Adipocyte (in vitro differentiated cells): Measurements from ENCODE around the gene TMEFF1.

ENCODE experiments used
- DNase-seq: peaks from one replicate; pipeline ENCODE4 v3.0.0-alpha.2; 2015; ENCODE audit warnings: low read depth
- H3K27me3 ChIP-seq: replicated peaks from 2 replicates; pipeline ENCODE4 v1.7.0; 2013; ENCODE audit warnings: mild to moderate bottlenecking, low read length, moderate library complexity; ENCODE audit not compliant: control insufficient read depth, insufficient read depth
- H3K36me3 ChIP-seq: 2 replicates; pipeline ENCODE4 v1.7.0; 2013; ENCODE audit warnings: low read length, mild to moderate bottlenecking, moderate library complexity; ENCODE audit not compliant: control insufficient read depth, insufficient read depth, severe bottlenecking
- H3K4me1 ChIP-seq: 2 replicates; pipeline ENCODE4 v1.7.0; 2013; ENCODE audit warnings: mild to moderate bottlenecking, low read length, moderate library complexity; ENCODE audit not compliant: control insufficient read depth, insufficient read depth
- H3K4me3 ChIP-seq: 2 replicates; pipeline ENCODE4 v1.7.0; 2013; ENCODE audit warnings: mild to moderate bottlenecking, low read length, moderate library complexity
- H3K9ac ChIP-seq: 2 replicates; pipeline ENCODE4 v1.7.0; 2013; ENCODE audit warnings: mild to moderate bottlenecking, low read length, moderate library complexity
- H3K9me3 ChIP-seq: 2 replicates; pipeline ENCODE4 v1.7.0; 2013; ENCODE audit warnings: mild to moderate bottlenecking, low read length, moderate library complexity; ENCODE audit not compliant: control insufficient read depth

Gene TMEFF1

DNA sequence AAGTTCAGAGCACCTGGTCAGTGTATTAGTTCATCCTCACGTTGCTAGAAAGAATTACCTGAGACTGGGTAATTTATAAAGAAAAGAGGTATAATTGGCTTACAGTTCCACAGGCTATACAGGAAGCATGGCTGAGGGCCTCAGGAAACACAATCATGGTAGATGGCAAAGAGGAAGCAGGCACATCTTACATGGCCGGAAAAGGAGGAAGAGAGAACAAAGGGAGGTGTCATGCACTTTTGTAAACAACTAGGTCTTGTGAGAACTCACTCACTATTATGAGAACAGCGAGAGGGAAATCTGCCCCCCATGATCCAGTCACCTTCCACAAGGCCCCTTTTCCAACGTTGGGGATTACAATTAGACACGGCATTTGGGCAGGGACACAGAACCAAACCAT is 76.1 kb downstream of the TMEFF1 start:
- Histone ChIP-seq H3K27me3 (no peaks in the 10 kb centered on the region), H3K9me3 (no peaks in the 10 kb centered on the region), H3K36me3 (no peaks in the 10 kb centered on the region), H3K9ac (no peak overlapping the region), H3K4me3 (no peak overlapping the region), H3K4me1 (no peaks in the 10 kb centered on the region)
- no peak for DNase-seq

DNA sequence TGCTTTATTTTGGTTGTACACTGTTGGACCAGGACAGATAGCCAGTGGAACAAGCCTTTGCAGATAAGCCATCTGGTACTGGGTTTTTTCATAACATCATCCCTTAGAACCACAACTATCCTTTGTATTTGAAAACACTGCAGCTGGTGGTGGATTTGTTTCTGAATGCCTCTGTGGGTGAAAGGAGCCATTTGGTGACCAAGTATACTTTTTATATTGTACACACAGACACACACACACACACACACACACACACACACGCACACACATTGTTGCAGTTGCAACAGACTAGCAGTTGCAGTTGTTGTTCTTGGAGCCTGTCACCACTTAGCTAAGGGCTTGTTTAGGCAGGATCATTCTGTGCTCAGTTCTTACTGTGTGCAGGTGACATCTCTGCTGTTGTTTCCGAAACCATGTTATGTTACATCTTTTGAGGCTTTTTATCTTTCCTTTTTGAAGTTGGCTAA is 82.0 kb downstream of the TMEFF1 start:
- DNase-seq = peak; percentile 36
- no peaks in the 10 kb centered on the region for H3K36me3 ChIP-seq

DNA sequence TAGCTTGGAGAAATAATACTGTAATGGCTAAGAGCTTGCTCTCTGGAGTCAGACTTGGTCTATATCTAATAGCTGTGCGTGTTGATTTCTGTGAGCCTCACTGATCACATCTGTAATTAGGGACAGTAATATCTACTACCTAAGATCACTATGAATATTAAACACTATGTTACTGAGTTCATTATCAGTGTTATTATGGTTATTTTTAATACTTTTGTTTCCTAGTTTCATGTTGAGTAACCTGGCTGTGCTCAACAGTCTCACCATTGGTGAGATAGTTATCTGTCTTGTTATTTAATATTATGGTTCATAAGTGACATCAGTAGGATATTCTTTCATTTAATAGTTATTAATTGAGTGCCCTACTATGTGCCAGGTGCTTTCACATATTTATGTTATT is 82.5 kb downstream of the TMEFF1 start:
- H3K36me3 ChIP-seq = no peaks in the 10 kb centered on the region
- no peaks in the 10 kb centered on the region for H3K9me3 ChIP-seq
- no peaks in the 10 kb centered on the region for H3K4me1 ChIP-seq
- H3K9ac ChIP-seq = no peak overlapping the region
- no peak overlapping the region for H3K4me3 ChIP-seq
- no peaks in the 10 kb centered on the region for H3K27me3 ChIP-seq
- no peak for DNase-seq

More for the DNA sequence above, 82.0 kb downstream of the TMEFF1 start:
- H3K4me1 ChIP-seq = no peaks in the 10 kb centered on the region
- H3K9me3 ChIP-seq = no peaks in the 10 kb centered on the region
- no peaks in the 10 kb centered on the region for H3K27me3 ChIP-seq
- no peak overlapping the region for H3K9ac ChIP-seq
- no peak overlapping the region for H3K4me3 ChIP-seq

DNA sequence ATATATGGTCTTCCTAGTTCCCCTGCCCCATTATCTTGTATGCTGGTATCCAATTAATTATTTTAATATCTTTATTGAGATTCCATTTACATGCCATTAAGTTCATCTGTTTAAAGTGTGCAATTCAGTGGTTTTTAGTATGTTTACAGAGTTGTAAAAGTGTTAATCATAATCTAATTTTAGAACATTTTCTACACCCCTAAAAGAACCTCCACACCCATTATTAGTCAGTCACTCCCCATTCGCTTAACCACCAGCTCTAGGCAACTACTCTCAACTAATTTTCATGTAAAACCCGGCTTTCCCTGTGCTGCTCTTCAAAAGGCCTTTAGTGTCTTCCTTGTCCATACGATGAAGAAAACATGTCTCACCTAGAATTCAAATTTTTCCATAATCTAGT is 84.1 kb downstream of the TMEFF1 start:
- Histone ChIP-seq H3K4me3 (no peak overlapping the region), H3K9me3 (no peaks in the 10 kb centered on the region), H3K4me1 (no peaks in the 10 kb centered on the region), H3K27me3 (no peaks in the 10 kb centered on the region), H3K36me3 (no peaks in the 10 kb centered on the region), H3K9ac (no peak overlapping the region)
- no peak for DNase-seq

DNA sequence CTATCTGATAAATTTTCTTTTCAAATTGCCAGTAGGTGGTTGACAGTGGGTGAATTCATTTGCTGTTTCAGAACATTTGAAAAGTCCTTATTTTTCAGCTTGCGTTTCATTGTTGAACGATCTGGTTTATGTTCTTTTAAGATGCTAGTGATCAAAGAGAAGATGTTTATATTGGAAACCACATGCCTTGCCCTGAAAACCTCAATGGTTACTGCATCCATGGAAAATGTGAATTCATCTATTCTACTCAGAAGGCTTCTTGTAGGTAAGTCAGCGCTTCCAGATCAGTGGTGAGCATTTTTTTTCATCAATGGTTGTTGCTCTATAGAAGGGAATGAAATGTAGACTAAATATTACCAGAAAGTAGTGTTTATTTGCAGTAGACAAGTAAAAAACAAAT is 88.3 kb downstream of the TMEFF1 start:
- Histone ChIP-seq H3K36me3 (no peaks in the 10 kb centered on the region), H3K9ac (no peak overlapping the region), H3K9me3 (no peaks in the 10 kb centered on the region), H3K4me3 (no peak overlapping the region), H3K4me1 (no peaks in the 10 kb centered on the region), H3K27me3 (no peaks in the 10 kb centered on the region)
- no peak for DNase-seq

DNA sequence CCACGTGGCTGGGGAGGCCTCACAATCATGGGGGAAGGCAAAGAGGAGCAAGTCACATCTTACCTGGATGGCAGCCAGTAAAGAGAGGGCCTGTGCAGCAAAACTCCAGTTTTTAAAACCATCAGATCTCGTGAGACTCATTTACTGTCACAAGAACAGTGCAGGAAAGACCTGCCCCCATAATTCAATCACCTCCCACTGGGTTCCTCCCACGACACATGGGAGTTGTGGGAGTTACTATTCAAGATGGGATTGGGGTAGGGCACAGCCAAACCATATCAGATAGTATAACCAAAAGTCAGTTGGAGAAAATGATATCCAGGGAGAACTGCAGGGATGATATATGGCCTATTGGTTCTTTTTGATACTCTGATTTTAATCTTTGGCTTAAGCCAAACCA is 94.9 kb downstream of the TMEFF1 start:
- Histone ChIP-seq H3K4me3 (no peak overlapping the region), H3K4me1 (peaks cover 5% of the 10 kb centered on the region), H3K9ac (no peak overlapping the region), H3K36me3 (no peaks in the 10 kb centered on the region), H3K9me3 (no peaks in the 10 kb centered on the region), H3K27me3 (no peaks in the 10 kb centered on the region)
- DNase-seq = no peak

DNA sequence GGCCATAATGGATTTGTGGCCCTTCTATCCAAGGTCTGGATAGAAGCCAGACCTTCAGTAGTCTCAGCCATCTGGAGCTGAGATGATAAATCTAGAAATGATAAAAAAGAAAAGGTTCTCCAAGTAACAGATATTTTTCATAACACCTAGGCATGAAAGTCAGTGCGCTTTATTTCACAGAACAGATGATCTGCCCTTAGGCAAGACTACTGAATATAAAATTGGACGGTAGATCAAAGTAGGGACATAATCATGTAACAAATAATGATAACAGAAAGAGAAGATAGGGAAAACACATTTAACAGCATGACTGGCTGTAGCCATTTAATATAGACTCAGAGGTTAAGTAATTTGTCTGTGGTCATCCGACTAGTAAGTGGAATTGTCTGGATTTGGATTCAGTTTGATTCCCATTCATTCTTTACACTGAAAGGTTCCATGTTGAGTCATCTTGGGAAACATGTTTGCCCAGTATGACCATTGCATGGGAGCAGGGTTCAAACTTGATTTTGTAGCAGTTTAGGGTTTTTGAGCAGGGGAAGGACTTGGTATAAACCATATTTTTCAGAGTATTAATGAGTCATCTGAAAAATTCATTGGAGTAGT is 100.8 kb downstream of the TMEFF1 start:
- Histone ChIP-seq H3K27me3 (no peaks in the 10 kb centered on the region), H3K9ac (no peak overlapping the region), H3K36me3 (no peaks in the 10 kb centered on the region), H3K4me1 (peaks cover 47% of the 10 kb centered on the region), H3K4me3 (no peak overlapping the region), H3K9me3 (no peaks in the 10 kb centered on the region)
- DNase-seq = no peak

DNA sequence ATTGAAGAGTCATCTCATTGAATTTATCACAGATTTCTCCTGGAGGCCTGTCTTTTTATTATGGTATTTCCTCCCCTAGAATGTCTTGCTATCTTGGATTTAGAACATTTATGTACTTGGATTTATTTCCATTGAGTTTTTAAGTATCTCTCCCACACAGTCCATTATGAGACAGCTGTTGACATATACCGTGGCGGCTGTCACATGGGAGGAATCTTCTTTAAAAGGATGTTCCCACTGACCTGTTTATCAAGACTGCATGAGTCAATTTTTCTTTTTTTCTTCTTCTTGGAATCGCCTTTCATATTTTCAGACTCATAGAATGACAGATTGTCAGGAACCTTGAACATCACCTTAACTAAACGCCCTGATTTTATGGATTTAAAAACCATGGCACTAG is 102.1 kb downstream of the TMEFF1 start:
- no peaks in the 10 kb centered on the region for H3K27me3 ChIP-seq
- H3K4me3 ChIP-seq = no peak overlapping the region
- H3K9ac ChIP-seq = no peak overlapping the region
- H3K4me1 ChIP-seq = peaks cover 49% of the 10 kb centered on the region
- DNase-seq = no peak
- no peaks in the 10 kb centered on the region for H3K36me3 ChIP-seq
- no peaks in the 10 kb centered on the region for H3K9me3 ChIP-seq

DNA sequence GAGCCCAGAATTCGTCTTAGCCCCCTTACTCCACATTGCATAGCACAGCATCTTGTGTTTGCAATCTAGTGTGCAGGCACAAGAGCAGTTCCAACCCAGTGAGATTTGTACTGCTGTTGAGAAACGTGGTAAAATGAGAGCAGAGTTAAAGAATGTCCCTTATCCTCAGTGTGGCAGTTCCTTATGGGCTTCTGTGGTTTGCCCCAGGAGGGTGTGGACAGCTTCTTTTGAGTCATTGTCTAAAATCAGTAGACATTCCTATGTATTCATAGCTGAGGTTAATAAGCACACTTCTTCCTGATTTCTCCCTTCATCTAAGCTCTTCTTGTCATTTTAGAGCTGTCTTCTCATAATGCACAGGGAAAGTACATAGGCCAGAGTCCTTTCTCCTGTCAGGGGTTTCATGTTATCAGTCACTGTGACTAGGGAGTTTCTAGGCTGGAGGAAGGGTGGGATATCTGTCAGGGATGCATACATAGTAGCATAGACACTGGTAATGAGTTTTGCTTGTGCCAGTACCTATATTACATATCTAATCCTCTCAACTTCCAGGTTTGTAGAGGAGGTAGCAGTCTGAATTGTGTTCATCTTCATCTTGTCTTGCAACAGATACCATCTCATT is 102.9 kb downstream of the TMEFF1 start:
- Histone ChIP-seq H3K27me3 (no peaks in the 10 kb centered on the region), H3K9me3 (no peaks in the 10 kb centered on the region), H3K9ac (no peak overlapping the region), H3K4me3 (no peak overlapping the region), H3K36me3 (no peaks in the 10 kb centered on the region), H3K4me1 (peaks cover 55% of the 10 kb centered on the region)
- DNase-seq = peak; percentile 64

DNA sequence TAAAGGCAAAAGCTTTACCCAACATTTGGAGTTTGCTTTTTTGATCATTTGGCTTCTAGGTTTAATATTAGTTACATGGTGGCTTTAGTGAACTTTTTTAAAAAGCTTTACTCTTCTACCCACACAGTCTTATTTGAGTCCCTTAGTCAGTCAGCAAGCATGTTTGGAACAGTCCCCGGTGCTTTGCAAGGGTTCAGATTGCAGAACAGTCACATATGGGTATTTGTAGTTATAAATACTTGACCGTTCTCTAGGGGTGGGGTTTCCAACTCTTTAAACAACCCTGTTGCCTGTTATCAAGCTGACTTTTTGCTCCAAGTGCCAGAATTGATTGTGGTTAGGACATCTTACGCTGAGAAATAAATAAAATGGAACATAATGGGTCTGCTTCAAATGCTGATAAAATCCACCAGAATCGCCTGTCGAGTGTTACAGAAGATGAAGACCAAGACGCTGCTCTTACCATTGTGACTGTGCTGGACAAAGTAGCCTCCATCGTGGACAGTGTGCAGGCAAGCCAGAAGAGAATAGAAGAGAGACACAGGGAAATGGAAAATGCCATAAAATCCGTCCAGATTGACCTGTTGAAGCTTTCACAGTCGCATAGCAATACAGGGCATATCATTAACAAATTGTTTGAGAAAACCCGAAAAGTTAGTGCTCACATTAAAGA is 105.0 kb downstream of the TMEFF1 start, which contains the start of gene CAVIN4:
Gene CAVIN4 (plus strand): TSS at position 304 of the 673 bp plus-strand sequence. CDS start 65 bp downstream, at position 369.
- Histone ChIP-seq H3K4me1 (peaks cover 50% of the 10 kb centered on the region), H3K36me3 (no peaks in the 10 kb centered on the region), H3K27me3 (no peaks in the 10 kb centered on the region), H3K9me3 (no peaks in the 10 kb centered on the region), H3K4me3 (peak within 1 kb of the TSS; percentile 69), H3K9ac (no peak within 1 kb of the TSS)
- peak; percentile 57 for DNase-seq

DNA sequence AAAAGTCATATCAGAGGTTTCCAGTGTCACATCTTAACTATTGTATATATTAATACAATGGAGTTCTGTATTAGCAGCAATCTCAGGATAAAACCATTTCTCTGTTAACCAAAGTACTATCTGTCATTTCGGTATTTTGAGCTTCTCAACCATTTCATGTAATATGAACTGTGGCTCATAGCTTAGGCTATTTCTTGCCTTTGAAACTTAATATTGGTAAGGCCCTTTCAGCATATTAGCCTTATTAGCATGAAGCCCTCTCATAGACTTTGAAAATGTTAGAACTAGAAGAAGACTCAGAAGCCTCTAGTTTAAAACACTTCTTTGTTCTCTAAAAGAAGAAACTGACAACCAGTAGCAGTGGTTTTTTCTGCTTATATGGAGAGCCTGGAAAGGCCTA is 105.7 kb downstream of the TMEFF1 start:
- no peak overlapping the region for H3K9ac ChIP-seq
- no peaks in the 10 kb centered on the region for H3K36me3 ChIP-seq
- peaks cover 50% of the 10 kb centered on the region for H3K4me1 ChIP-seq
- no peak for DNase-seq
- H3K9me3 ChIP-seq = no peaks in the 10 kb centered on the region
- no peaks in the 10 kb centered on the region for H3K27me3 ChIP-seq
- peak overlapping the region; percentile 69 for H3K4me3 ChIP-seq
